ENCODE data around the gene IKZF3.

DNA sequence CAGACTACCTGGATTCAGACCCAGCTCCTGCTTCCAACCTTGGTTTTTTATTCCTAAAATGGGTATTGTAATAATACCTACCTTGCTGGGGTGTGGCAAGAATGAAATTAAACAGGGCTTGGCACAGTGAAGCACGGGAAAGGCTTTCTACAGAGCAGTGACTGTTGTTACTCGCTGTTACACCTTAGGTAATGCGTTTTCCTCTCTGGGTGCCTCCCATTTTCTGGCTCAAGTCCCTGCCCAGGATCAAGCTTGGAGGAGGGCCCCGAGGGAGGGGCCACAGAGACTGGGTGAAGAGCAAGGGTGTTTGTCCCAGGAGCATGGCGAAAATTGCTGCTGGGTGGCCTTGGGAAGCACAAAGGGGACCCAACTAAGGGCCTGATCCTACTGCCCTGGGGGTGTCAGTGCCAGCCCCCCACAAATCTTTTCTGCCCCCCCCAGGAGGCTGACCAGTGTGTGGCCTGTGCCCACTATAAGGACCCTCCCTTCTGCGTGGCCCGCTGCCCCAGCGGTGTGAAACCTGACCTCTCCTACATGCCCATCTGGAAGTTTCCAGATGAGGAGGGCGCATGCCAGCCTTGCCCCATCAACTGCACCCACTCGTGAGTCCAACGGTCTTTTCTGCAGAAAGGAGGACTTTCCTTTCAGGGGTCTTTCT is 147.1 kb downstream of the IKZF3 start:
- TF ChIP-seq POLR2A (IDR thresholded peaks at IDR 0.05; ENCODE audit: low read depth, low read length) = no peak
- no peak for TF ChIP-seq TAF1 (IDR thresholded peaks at IDR 0.05; ENCODE audit: borderline replicate concordance, low read depth, low read length)
